NOMO-1 treated with dmso at 0.1 percent for 144 hours (cell line): Measurements from ENCODE around the gene KIAA0930.
A peak's percentile ranks its signal among the peaks of the same experiment; 100 is the strongest.

Source experiments
- DNase-seq: peaks from one replicate; lab custom pipeline; 2025; ENCODE audit not compliant: unreplicated experiment; lab: John Stamatoyannopoulos, UW

Gene KIAA0930

GRCh38 chr22:45238957-45239680 lies 1.6 kb downstream of the KIAA0930 start:
- DNase-seq, result peak; percentile 60

- DNase-seq, result no peak
Measured at GRCh38 chr22:45238076-45238956, 2.4 kb downstream of the KIAA0930 start.

GRCh38 chr22:45237065-45237990 lies 3.4 kb downstream of the KIAA0930 start:
- DNase-seq, result no peak

GRCh38 chr22:45235851-45236342 lies 4.8 kb downstream of the KIAA0930 start:
- DNase-seq, result no peak

- peak; percentile 95 for DNase-seq
Measured at GRCh38 chr22:45235101-45235777, 5.5 kb downstream of the KIAA0930 start.

GRCh38 chr22:45233827-45234226 lies 6.9 kb downstream of the KIAA0930 start:
- DNase-seq, result no peak

- DNase-seq, result no peak
Measured at GRCh38 chr22:45233386-45233785, 7.3 kb downstream of the KIAA0930 start.

GRCh38 chr22:45231293-45231692 lies 9.4 kb downstream of the KIAA0930 start:
- DNase-seq, result no peak

GRCh38 chr22:45230026-45230721 lies 10.5 kb downstream of the KIAA0930 start:
- DNase-seq, result no peak

- DNase-seq, result no peak
Measured at GRCh38 chr22:45229181-45229580, 11.5 kb downstream of the KIAA0930 start.

- DNase-seq, result peak; percentile 20
Measured at GRCh38 chr22:45228401-45228754, 12.3 kb downstream of the KIAA0930 start.

GRCh38 chr22:45227645-45228400 lies 12.9 kb downstream of the KIAA0930 start:
- no peak for DNase-seq

GRCh38 chr22:45226503-45227186 lies 14.0 kb downstream of the KIAA0930 start:
- peak; percentile 83 for DNase-seq

GRCh38 chr22:45225732-45226502 lies 14.8 kb downstream of the KIAA0930 start:
- peak; percentile 93 for DNase-seq

- DNase-seq, result no peak
Measured at GRCh38 chr22:45224988-45225731, 15.5 kb downstream of the KIAA0930 start.

GRCh38 chr22:45224331-45224730 lies 16.4 kb downstream of the KIAA0930 start:
- DNase-seq, result no peak
